ENCODE results near the gene POMC. TPM values are rescaled to one million over a fixed set of nuclear protein-coding genes. Genes with fewer than 3 reads are reported as not detected.
A peak's percentile ranks its signal among the peaks of the same experiment; 100 is the strongest.
"Not testable (repeated sequence)": the region's sequence is repeated elsewhere in the genome, so short reads cannot be mapped to it uniquely, and the experiment has no call there.

POMC gene
- total RNA-seq: 1 to 10 TPM; 2.9 to 5.0 TPM
- total RNA-seq: 5.3 to 5.7 reads per million in 2 donors

DNA sequence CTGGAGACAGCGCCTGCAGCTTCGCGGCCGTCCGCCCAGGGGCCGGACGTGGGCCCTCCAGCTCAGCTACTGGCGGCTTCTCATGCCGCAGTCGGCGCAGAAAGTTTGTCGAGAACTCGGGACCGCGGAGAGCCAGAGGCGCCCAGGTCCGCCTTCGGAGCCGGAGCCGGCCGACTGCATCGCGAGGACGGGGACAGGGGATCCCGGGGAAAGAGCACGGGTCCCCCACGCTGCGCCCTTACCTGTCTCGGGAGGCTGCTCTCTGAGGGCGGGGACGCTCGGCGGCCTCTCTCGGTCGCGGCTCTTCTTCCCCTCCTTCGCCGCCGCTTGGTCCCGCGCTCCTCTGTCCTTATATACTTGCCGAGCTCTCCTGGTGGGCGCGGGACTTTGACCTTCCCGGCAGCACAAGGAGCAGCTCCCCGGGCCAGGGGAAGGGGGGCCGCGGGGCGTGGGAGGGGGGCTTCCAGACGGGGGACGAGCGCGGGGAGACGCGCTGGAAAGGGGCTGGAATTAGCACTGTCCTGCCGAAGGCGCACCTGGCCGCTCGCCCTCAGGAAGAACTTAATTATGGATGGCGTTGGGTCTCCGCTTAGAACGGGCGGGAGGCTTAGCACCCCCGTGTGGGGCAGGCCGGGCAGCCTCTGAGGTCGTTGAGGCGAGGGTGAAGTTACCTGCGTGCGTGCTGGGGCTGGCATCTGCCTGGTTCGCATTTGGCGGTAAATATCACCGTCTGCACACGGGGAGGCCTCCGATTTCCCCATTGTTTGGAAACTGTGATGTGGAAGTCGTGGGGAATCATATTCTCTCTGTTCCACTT, at the start of gene POMC:
Gene POMC, minus strand, starts transcription at position 325 of the 817 bp plus-strand sequence. CDS start 3,808 bp downstream, outside the sequence.
- peaks cover 23% of the 10 kb centered on the region for H3K4me1 Mint-ChIP-seq
- ATAC-seq (peak; percentile 66), DNase-seq (no peak)
- H3K36me3 Mint-ChIP-seq (ENCODE audit: low read depth): peaks cover 2% of the 10 kb centered on the region
- peaks cover 57% of the 10 kb centered on the region for H3K27me3 Mint-ChIP-seq
- peak within 1 kb of the TSS; percentile 82 for H3K4me3 Mint-ChIP-seq
- no peaks in the 10 kb centered on the region for H3K9me3 ChIP-seq (ENCODE audit: control insufficient read depth, low read length, poor library complexity, severe bottlenecking)
- no peak within 1 kb of the TSS for H3K27ac Mint-ChIP-seq

DNA sequence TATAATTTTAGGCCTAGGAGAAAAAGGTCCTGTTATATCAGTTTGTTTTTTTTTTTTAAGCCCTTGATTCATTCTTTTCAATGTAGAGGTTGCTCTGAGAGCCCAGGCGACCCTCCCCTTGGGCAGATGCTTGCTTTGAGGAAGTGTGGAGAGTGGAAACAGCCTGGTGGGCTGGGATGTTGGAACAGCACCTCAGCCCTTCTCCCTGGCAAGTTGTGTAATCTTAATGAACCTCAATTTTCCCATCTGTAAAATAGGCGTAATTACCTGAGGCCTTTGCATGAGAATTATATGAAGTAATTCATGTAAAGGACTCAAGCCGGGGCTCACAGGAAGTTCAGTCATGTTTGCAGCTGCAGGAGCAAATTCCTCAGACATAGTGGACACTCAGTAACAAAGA, 49.7 kb upstream of the POMC start:
- no peaks in the 10 kb centered on the region for H3K36me3 Mint-ChIP-seq (ENCODE audit: low read depth)
- no peak overlapping the region for H3K27ac Mint-ChIP-seq
- H3K9me3 ChIP-seq (ENCODE audit: control insufficient read depth, low read length, poor library complexity, severe bottlenecking): no peaks in the 10 kb centered on the region
- no peak for DNase-seq
- H3K27me3 Mint-ChIP-seq: no peaks in the 10 kb centered on the region
- ATAC-seq: no peak
- no peak overlapping the region for H3K4me3 Mint-ChIP-seq
- H3K4me1 Mint-ChIP-seq: peaks cover 13% of the 10 kb centered on the region

- DNase-seq (peak; percentile 73 to 80 (median 74)), ATAC-seq (peak; percentile 95)
- Mint-ChIP-seq H3K4me3 (peak overlapping the region; percentile 83), H3K27me3 (no peaks in the 10 kb centered on the region), H3K4me1 (peaks cover 15% of the 10 kb centered on the region), H3K36me3 (ENCODE audit: low read depth) (no peaks in the 10 kb centered on the region), H3K27ac (peak overlapping the region; percentile 73)
- H3K9me3 ChIP-seq (ENCODE audit: control insufficient read depth, low read length, poor library complexity, severe bottlenecking): no peaks in the 10 kb centered on the region
Measured at GRCh38 chr2:25215948-25216679, 47.7 kb upstream of the POMC start.

- no peaks in the 10 kb centered on the region for H3K9me3 ChIP-seq (ENCODE audit: control insufficient read depth, low read length, poor library complexity, severe bottlenecking)
- ATAC-seq: no peak
- H3K27me3 Mint-ChIP-seq: no peaks in the 10 kb centered on the region
- H3K4me3 Mint-ChIP-seq: peak overlapping the region; percentile 83
- DNase-seq: no peak
- peak overlapping the region; percentile 73 for H3K27ac Mint-ChIP-seq
- peaks cover 15% of the 10 kb centered on the region for H3K4me1 Mint-ChIP-seq
- H3K36me3 Mint-ChIP-seq (ENCODE audit: low read depth): no peaks in the 10 kb centered on the region
Measured at GRCh38 chr2:25215232-25215631, 46.9 kb upstream of the POMC start.

DNA sequence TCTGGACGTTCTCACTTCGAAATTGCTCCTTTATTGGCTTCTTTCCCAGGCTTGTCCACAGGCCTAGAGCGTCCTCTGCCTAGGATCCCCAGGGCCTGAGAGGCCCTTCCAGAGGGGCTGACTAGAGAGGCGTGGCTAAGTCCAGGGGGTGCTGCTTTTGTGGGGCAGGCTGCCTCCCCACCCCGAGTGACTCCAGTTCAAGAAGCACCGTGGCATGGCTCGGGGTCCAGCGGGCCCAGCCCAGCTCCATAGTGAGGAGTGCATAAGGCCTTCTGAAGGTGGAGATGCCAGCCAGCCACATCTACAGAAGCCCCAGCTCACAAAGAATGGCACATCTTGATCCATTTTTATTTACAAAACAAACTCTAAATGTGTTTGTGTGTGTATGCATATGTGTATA, 44.8 kb upstream of the POMC start:
- Mint-ChIP-seq H3K27ac (no peak overlapping the region), H3K27me3 (no peaks in the 10 kb centered on the region), H3K4me1 (peaks cover 21% of the 10 kb centered on the region), H3K4me3 (no peak overlapping the region), H3K36me3 (ENCODE audit: low read depth) (no peaks in the 10 kb centered on the region)
- H3K9me3 ChIP-seq (ENCODE audit: control insufficient read depth, low read length, poor library complexity, severe bottlenecking): no peaks in the 10 kb centered on the region
- DNase-seq (no peak), ATAC-seq (no peak)

DNA sequence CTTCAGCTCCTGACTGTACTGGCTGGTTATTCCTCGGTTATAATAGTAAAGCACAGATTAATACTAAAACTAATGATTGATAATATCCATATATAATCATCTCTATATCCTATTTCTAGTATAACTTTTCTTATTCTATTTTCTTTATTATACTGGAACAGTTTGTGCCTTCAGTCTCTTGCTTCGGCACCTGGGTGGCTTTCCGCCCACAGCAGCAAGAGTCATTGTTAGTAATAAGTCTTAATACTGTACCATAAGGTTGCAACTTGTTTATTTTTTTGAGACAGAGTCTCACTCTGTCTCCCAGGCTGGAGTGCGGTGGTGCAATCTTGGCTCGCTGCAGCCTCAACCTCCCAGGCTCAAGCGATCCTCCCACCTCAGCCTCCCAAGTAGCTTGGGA, 42.5 kb upstream of the POMC start:
- Mint-ChIP-seq H3K4me3 (peak overlapping the region; percentile 81), H3K4me1 (peaks cover 19% of the 10 kb centered on the region), H3K27ac (peak overlapping the region; percentile 41)
- DNase-seq; H3K36me3 Mint-ChIP-seq (ENCODE audit: low read depth); H3K27me3 Mint-ChIP-seq; ATAC-seq; H3K9me3 ChIP-seq (ENCODE audit: control insufficient read depth, low read length, poor library complexity, severe bottlenecking): not testable (repeated sequence)

GRCh38 chr2:25207078-25207545, 38.7 kb upstream of the POMC start:
- Mint-ChIP-seq H3K4me1 (peaks cover 16% of the 10 kb centered on the region), H3K36me3 (ENCODE audit: low read depth) (no peaks in the 10 kb centered on the region), H3K27ac (no peak overlapping the region), H3K4me3 (no peak overlapping the region), H3K27me3 (no peaks in the 10 kb centered on the region)
- no peak for DNase-seq
- no peaks in the 10 kb centered on the region for H3K9me3 ChIP-seq (ENCODE audit: control insufficient read depth, low read length, poor library complexity, severe bottlenecking)
- ATAC-seq: no peak

DNA sequence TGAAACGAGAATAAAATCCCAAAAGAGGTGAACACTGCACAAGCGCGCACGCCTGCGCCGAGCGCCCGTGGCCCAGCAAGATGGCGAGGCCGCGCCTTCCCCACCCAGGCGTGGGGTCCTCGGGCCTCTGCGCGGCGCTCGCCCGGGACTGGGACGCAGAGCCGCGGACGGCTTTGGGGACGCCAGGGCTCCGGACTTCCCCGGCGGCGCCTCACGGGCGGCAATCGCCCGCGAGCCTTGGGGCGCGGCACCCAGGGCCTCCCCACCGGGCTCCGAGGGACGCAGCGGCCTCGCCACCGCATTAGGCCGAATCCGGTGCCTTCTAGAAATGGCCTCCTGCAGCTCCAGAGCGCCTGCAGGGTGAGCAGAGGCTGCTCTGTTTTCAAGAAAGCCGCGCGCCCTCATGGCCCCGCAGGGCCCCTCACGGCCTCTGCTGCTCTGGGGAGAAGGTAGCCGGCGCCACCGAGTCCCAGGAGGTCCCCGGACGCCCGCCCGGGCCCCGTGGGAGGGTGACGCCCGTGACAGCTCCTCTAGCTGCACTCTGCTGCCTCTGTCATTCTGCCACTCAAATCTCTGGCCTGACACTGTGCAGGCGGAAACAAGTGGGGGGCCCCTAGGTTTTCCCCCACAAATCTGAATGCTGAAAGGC, 35.9 kb upstream of the POMC start:
- Mint-ChIP-seq H3K4me1 (peaks cover 9% of the 10 kb centered on the region), H3K4me3 (no peak overlapping the region)

GRCh38 chr2:25202275-25202674, 33.9 kb upstream of the POMC start:
- peak overlapping the region; percentile 61 for H3K4me3 Mint-ChIP-seq
- peaks cover 7% of the 10 kb centered on the region for H3K4me1 Mint-ChIP-seq
- no peaks in the 10 kb centered on the region for H3K36me3 Mint-ChIP-seq (ENCODE audit: low read depth)
- peak; percentile 28 for ATAC-seq
- no peak for DNase-seq
- H3K27me3 Mint-ChIP-seq: no peaks in the 10 kb centered on the region
- no peaks in the 10 kb centered on the region for H3K9me3 ChIP-seq (ENCODE audit: control insufficient read depth, low read length, poor library complexity, severe bottlenecking)
- peak overlapping the region; percentile 2 for H3K27ac Mint-ChIP-seq

More for the DNA sequence above, 35.9 kb upstream of the POMC start:
- no peak for DNase-seq
- no peaks in the 10 kb centered on the region for H3K9me3 ChIP-seq (ENCODE audit: control insufficient read depth, low read length, poor library complexity, severe bottlenecking)
- H3K27me3 Mint-ChIP-seq: no peaks in the 10 kb centered on the region
- H3K27ac Mint-ChIP-seq: no peak overlapping the region
- ATAC-seq: peak; percentile 67
- H3K36me3 Mint-ChIP-seq (ENCODE audit: low read depth): no peaks in the 10 kb centered on the region

GRCh38 chr2:25201794-25202193, 33.4 kb upstream of the POMC start:
- no peaks in the 10 kb centered on the region for H3K9me3 ChIP-seq (ENCODE audit: control insufficient read depth, low read length, poor library complexity, severe bottlenecking)
- no peak for DNase-seq
- H3K4me3 Mint-ChIP-seq: no peak overlapping the region
- no peaks in the 10 kb centered on the region for H3K36me3 Mint-ChIP-seq (ENCODE audit: low read depth)
- peak overlapping the region; percentile 2 for H3K27ac Mint-ChIP-seq
- ATAC-seq: no peak
- no peaks in the 10 kb centered on the region for H3K27me3 Mint-ChIP-seq
- H3K4me1 Mint-ChIP-seq: peaks cover 7% of the 10 kb centered on the region

- H3K4me1 Mint-ChIP-seq: peaks cover 7% of the 10 kb centered on the region
- DNase-seq (no peak), ATAC-seq (no peak)
- H3K9me3 ChIP-seq (ENCODE audit: control insufficient read depth, low read length, poor library complexity, severe bottlenecking): no peaks in the 10 kb centered on the region
- peak overlapping the region; percentile 29 for H3K27ac Mint-ChIP-seq
- H3K36me3 Mint-ChIP-seq (ENCODE audit: low read depth): no peaks in the 10 kb centered on the region
- H3K4me3 Mint-ChIP-seq: peak overlapping the region; percentile 28
- H3K27me3 Mint-ChIP-seq: no peaks in the 10 kb centered on the region
Measured at GRCh38 chr2:25201265-25201664, 32.9 kb upstream of the POMC start.

DNA sequence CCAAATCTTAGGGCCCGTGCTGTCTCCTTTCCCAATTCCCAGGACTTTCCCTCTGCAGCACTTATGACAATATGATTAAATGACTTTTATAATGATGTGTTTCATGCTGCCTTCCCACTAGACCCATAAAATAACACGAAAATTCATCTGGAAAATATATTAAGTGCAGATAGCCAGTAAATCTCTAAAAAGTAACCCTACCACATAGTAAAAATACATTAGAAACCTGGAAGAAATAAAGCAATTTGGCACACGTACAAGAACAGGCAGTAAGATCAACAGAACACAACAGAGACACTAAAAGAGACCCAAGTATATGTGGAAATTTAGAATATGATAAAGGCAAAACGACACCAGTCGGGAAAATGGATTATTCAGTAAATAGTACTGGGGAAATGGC, 30.2 kb upstream of the POMC start:
- Mint-ChIP-seq H3K4me3 (no peak overlapping the region), H3K36me3 (ENCODE audit: low read depth) (no peaks in the 10 kb centered on the region), H3K4me1 (peaks cover 7% of the 10 kb centered on the region), H3K27me3 (no peaks in the 10 kb centered on the region), H3K27ac (no peak overlapping the region)
- ATAC-seq (no peak), DNase-seq (no peak)
- no peaks in the 10 kb centered on the region for H3K9me3 ChIP-seq (ENCODE audit: control insufficient read depth, low read length, poor library complexity, severe bottlenecking)

DNA sequence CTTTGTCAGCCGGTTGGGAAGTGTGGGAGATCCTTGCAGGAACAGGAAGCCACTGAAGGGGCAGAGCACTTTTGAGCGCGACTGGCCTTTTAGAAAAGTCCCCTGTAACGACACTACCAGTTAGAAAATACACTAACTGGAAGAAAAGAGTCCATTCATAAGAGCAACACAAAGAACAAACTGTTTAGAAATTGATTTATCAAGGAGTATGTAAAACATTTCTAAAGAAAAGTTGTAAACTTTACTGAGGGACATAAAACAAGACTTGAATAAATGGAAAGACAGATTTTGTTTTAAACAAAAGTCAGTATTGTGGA, 29.8 kb upstream of the POMC start:
- H3K9me3 ChIP-seq (ENCODE audit: control insufficient read depth, low read length, poor library complexity, severe bottlenecking): no peaks in the 10 kb centered on the region
- ATAC-seq: no peak
- DNase-seq: no peak
- peaks cover 7% of the 10 kb centered on the region for H3K4me1 Mint-ChIP-seq
- no peak overlapping the region for H3K27ac Mint-ChIP-seq
- H3K36me3 Mint-ChIP-seq (ENCODE audit: low read depth): no peaks in the 10 kb centered on the region
- H3K27me3 Mint-ChIP-seq: no peaks in the 10 kb centered on the region
- no peak overlapping the region for H3K4me3 Mint-ChIP-seq

Measured in T-helper 17 cell (primary cell).